A673 (cell line): ENCODE measurements around the gene AADACL4. TPM values are rescaled to one million over a fixed set of nuclear protein-coding genes. Genes with fewer than 3 reads are reported as not detected.

Experiments
- BruUV-seq: library from RNA; stranded (reverse); fragments of 400-500 nt; replicated peaks from 2 replicates; lab custom pipeline; 2021; lab: Mats Ljungman, UMichigan
- CTCF ChIA-PET: fragments of 300-600 bp; sonication (Branson Sonifier 250); formaldehyde crosslinking; loops from one replicate; lab custom pipeline; 2022; ENCODE audit warnings: antibody characterized with exemption; lab: Charles Lee
- POLR2A ChIA-PET: fragments of 300-600 bp; sonication (Branson Sonifier 250); formaldehyde crosslinking; loops from one replicate; lab custom pipeline; 2022; ENCODE audit warnings: antibody characterized with exemption; ENCODE audit not compliant: low non-redundant PET; lab: Charles Lee
- DNase-seq: peaks from one replicate; pipeline ENCODE4 v3.0.0-alpha.2; 2015; ENCODE audit warnings: low spot score
- H3K27ac ChIP-seq: fragments of 200-600 bp; sonication (generic); 2 replicates; pipeline ENCODE4 v1.5.1; 2016; ENCODE audit warnings: mixed run types, low read depth, mild to moderate bottlenecking, mixed read lengths, antibody characterized with exemption, low read length; ENCODE audit not compliant: poor library complexity, severe bottlenecking
- H3K27me3 ChIP-seq: fragments of 200-600 bp; sonication (generic); replicated peaks from 2 replicates; pipeline ENCODE4 v1.6.1; 2017; ENCODE audit warnings: mixed run types, low read depth, mild to moderate bottlenecking, mixed read lengths, antibody characterized with exemption, low read length; ENCODE audit not compliant: insufficient read depth, poor library complexity
- H3K36me3 ChIP-seq: fragments of 200-600 bp; sonication (generic); 2 replicates; pipeline ENCODE4 v1.6.1; 2016; ENCODE audit warnings: mixed run types, mild to moderate bottlenecking, mixed read lengths, antibody characterized with exemption, low read length; ENCODE audit not compliant: insufficient read depth, poor library complexity, severe bottlenecking
- H3K4me1 ChIP-seq: fragments of 200-600 bp; sonication (generic); 2 replicates; pipeline ENCODE4 v1.6.1; 2017; ENCODE audit warnings: mixed run types, mild to moderate bottlenecking, mixed read lengths, antibody characterized with exemption, low read length; ENCODE audit not compliant: insufficient read depth, poor library complexity, severe bottlenecking
- H3K4me3 ChIP-seq: fragments of 200-600 bp; sonication (generic); 2 replicates; pipeline ENCODE4 v1.5.1; 2016; ENCODE audit warnings: low read depth, mixed run types, mild to moderate bottlenecking, mixed read lengths, low read length; ENCODE audit not compliant: poor library complexity, severe bottlenecking
- H3K9me3 ChIP-seq: fragments of 200-600 bp; sonication (generic); 2 replicates; pipeline ENCODE4 v1.6.1; 2016; ENCODE audit warnings: mixed run types, low read depth, mild to moderate bottlenecking, mixed read lengths, antibody characterized with exemption, low read length; ENCODE audit not compliant: poor library complexity, severe bottlenecking
- EZH2 ChIP-seq: fragments of 200-600 bp; sonication (generic); IDR thresholded peaks from 2 replicates; pipeline ENCODE4 v1.6.1; 2017; ENCODE audit warnings: borderline replicate concordance, low read depth, mild to moderate bottlenecking, mixed read lengths, antibody characterized with exemption, low read length; ENCODE audit not compliant: poor library complexity, severe bottlenecking
- intact Hi-C: fragments of 100-400 bp; cut with micrococcal nuclease; formaldehyde crosslinking; loops from one replicate; pipeline ENCODE4 v1.10.0; 2022; ENCODE audit not compliant: unreplicated experiment
- total RNA-seq: library from RNA; stranded (reverse); gene quantifications from 2 replicates; pipeline ENCODE4 v1.2.3, GENCODE V29; 2021
- TF ChIP-seq, protein P1 (sequence below): fragments of 300-800, 200-600 bp; sonication (generic); conservative IDR thresholded peaks from 2 replicates; pipeline ENCODE4 v1.5.1; 2017; ENCODE audit warnings: low read depth, mild to moderate bottlenecking, antibody characterized with exemption, low read length, moderate library complexity, mixed read lengths

AADACL4 gene
- total RNA-seq, 1 experiment from 2014 or later, result 0.43 TPM

DNA sequence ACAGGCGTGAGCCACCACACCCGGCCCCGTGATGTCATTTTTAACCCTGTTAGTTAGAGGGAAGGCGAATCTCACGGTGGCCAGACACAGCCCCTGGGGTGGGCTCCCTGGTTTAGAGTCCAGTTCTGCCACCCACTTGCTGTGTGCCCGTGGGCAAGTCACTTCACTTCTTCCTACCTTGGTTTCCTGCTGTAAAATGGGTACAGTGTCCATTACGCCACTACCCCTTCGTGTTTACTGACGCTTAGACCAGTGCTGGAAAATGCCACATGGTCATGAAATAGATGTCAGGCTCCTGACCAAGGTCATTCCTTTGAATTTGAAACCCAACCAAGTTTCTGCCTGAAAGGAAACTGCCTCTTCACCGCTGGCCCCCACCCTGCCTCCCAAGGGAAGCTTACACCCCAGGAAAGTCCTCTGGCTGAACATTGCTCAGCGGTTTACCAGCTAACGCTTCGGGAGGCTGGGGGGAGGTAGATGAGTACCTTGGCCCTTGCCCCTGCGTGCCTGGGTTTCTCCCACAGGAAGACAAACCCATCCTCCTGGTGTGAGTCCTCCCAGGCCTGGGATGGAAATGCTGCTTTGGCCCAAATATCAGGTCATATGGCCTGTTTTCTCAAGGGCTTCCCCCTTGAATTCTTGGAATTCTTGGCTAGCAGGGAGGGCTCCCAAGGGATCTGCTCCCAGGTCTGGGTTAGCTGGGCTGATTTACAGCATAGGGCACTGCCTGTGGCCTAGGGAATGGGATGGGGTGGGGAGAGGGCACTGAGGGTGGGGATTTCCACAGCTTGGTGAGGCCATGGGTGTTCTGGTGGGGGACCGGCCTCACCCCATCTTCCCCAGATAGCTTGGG is 7.6 kb upstream of the AADACL4 start:
- BruUV-seq, result no TSS peak
- Histone ChIP-seq H3K9me3 (peaks cover 25% of the 10 kb centered on the region), H3K4me3 (no peak overlapping the region), H3K4me1 (no peaks in the 10 kb centered on the region), H3K36me3 (no peaks in the 10 kb centered on the region), H3K27me3 (no peaks in the 10 kb centered on the region), H3K27ac (no peak overlapping the region)
- intact Hi-C loops, result no loop called here
- POLR2A ChIA-PET, result no interaction called here
- TF ChIP-seq EZH2, result no peak
- TF ChIP-seq, protein P1, sequence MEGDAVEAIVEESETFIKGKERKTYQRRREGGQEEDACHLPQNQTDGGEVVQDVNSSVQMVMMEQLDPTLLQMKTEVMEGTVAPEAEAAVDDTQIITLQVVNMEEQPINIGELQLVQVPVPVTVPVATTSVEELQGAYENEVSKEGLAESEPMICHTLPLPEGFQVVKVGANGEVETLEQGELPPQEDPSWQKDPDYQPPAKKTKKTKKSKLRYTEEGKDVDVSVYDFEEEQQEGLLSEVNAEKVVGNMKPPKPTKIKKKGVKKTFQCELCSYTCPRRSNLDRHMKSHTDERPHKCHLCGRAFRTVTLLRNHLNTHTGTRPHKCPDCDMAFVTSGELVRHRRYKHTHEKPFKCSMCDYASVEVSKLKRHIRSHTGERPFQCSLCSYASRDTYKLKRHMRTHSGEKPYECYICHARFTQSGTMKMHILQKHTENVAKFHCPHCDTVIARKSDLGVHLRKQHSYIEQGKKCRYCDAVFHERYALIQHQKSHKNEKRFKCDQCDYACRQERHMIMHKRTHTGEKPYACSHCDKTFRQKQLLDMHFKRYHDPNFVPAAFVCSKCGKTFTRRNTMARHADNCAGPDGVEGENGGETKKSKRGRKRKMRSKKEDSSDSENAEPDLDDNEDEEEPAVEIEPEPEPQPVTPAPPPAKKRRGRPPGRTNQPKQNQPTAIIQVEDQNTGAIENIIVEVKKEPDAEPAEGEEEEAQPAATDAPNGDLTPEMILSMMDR, result no peak
- CTCF ChIA-PET, result no interaction called here
- no peak for DNase-seq

GRCh38 chr1:12637693-12638092 is 6.2 kb upstream of the AADACL4 start:
- Histone ChIP-seq H3K4me3 (no peak overlapping the region), H3K27me3 (no peaks in the 10 kb centered on the region), H3K36me3 (no peaks in the 10 kb centered on the region), H3K9me3 (peaks cover 27% of the 10 kb centered on the region), H3K4me1 (no peaks in the 10 kb centered on the region), H3K27ac (no peak overlapping the region)
- intact Hi-C loops, result no loop called here
- no TSS peak for BruUV-seq
- ChIA-PET POLR2A (no interaction called here), CTCF (interaction anchor here (0.6 kb wide), 1 partner anchor 11 kb away, joined by 5 read pairs; no protein-coding TSS in a partner anchor)
- no peak for DNase-seq
- TF ChIP-seq, protein P1, result no peak
- TF ChIP-seq EZH2, result no peak

DNA sequence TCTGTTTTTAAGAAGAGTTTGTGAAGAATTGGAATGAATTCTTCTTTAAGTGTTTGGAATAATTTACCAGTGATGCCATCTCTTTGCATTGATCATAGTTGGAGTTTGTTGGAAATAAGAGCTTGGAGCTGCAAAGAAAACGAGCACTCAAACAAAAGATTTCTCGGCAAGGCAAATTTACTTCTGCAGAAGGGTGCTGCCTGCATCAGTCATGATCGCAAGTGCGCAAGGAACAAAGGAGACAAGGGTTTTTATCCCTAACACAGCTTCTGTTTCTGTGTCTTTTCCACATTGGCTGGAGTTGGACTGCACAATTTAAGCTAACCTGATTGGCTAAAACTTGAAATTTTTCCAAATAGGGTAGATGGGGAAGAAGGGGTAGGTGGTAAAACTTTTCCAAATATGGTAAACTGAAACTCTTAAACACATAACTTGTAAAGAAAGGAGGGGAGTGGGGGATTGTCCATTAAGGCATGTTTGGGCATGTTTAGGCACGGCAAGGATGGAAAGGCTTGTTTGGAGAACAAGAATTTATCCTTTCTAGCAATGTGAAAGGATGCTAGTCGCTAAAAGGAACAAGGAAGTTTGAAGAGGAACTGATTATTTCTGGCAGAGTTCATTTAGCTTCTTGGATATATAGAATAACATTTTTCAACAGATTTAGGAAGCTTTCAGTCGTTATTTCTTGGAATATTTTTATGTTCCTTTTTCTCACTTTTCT is 3.5 kb upstream of the AADACL4 start:
- intact Hi-C loops, result no loop called here
- Histone ChIP-seq H3K36me3 (no peaks in the 10 kb centered on the region), H3K9me3 (peaks cover 27% of the 10 kb centered on the region), H3K27ac (no peak overlapping the region), H3K4me3 (no peak overlapping the region), H3K4me1 (no peaks in the 10 kb centered on the region), H3K27me3 (no peaks in the 10 kb centered on the region)
- ChIA-PET CTCF (no interaction called here), POLR2A (no interaction called here)
- TF ChIP-seq, protein P1, result no peak
- no peak for TF ChIP-seq EZH2
- no peak for DNase-seq
- no TSS peak for BruUV-seq
